Pancreas (tissue), 10 donors: ENCODE results near the gene FANCC. TPM values are rescaled to one million over a fixed set of nuclear protein-coding genes. Genes with fewer than 3 reads are reported as not detected.

Experiments
- ATAC-seq, 4 donors: fragments of 200-7000 bp; cut with Tn5 transposase; one replicate each; pipeline versions ENCODE4 v1.8.0 to v1.9.1; 2020; ENCODE audit warnings: mild to moderate bottlenecking in 4 of 4, moderate library complexity in 4 of 4
- DNase-seq, 6 donors: peaks; one replicate each; pipeline ENCODE4 v3.0.0-alpha.2; 2020
- FAIRE-seq: peaks from 2 replicates; lab custom pipeline; 2012; peaks lifted over from hg19 to GRCh38; lab: Jason Lieb, UNC
- H3K27ac ChIP-seq, 4 donors: fragments of 200-600 bp; sonication (generic); 1 replicate in 3 of 4; 2 replicates in 1 of 4; pipeline versions ENCODE4 v1.5.0 to v1.8.0; 2020
- H3K27me3 ChIP-seq, 4 donors: fragments of 200-600 bp; one replicate each; pipeline ENCODE4 v1.8.0; 2021
- H3K36me3 ChIP-seq, 3 donors: fragments of 200-600 bp; sonication (generic) in 1 of 3; one replicate each; pipeline versions ENCODE4 v1.5.0 to v1.8.0; 2020 to 2021
- H3K4me1 ChIP-seq, 3 donors: fragments of 200-600 bp; one replicate each; pipeline ENCODE4 v1.8.0; 2021
- H3K4me3 ChIP-seq, 4 donors: fragments of 200-600 bp; sonication (generic) in 2 of 4; one replicate each; pipeline versions ENCODE4 v1.5.0 to v1.8.0; 2020 to 2021
- H3K9me3 ChIP-seq, 4 donors: fragments of 200-600 bp; one replicate each; pipeline ENCODE4 v1.8.0; 2021
- WGBS, 2 donors: extraction: QIAGEN DNeasy Blood & Tissue Kit; methylation state at CpG; one replicate each; pipeline ENCODE4 v1.1.7; 2013; 5-methylcytosine and 5-hydroxymethylcytosine counted together
- intact Hi-C, 3 donors: fragments of 100-400 bp; cut with DNase I; formaldehyde crosslinking; loops; one replicate each; pipeline versions ENCODE4 v1.11.1 to v1.14.2; 2022
- polyA plus RNA-seq, 2 donors: library from polyadenylated mRNA; stranded (reverse); fragments of 200-250 nt; gene quantifications; one replicate each; pipeline ENCODE4 v1.2.3, GENCODE V29; 2013
- total RNA-seq, 6 donors: library from RNA; stranded (reverse); fragmentation: NEBNext Ultra II Directional in 4 of 6; extraction: Animal tissue kit (Norgen Biotek cat#: 25700) in 4 of 6; gene quantifications; one replicate each; pipeline versions ENCODE4 v1.2.1 to v1.2.4, GENCODE V29; 2021 to 2023
- TF ChIP-seq, protein P1 (sequence below), 4 donors: fragments of 200-600 bp; sonication (generic) in 3 of 4; IDR thresholded peaks; one replicate each; pipeline versions ENCODE4 v1.5.0 to v1.8.0; 2021; ENCODE audit warnings: antibody characterized with exemption in 4 of 4
- donor health status: healthy with polysubstance abuse.
- donor health status: DM: no; HTN: no; CAD: no; lungs with moderate emphysema.
- donor health status: DM: no; HTN: no; CAD: no.
- donor health status: control.
- donor health status: control.
- donor health status: Bipolar disorder and iron deficiency.
- donor health status: DM: yes; HTN: yes; CAD: no.
- donor health status: DM: no; HTN: no; CAD: no.
- donor health status: DM: no; HTN: no; CAD: no.
- donor health status: DM: yes; HTN: yes; CAD: no.

Gene FANCC
- total and polyA plus RNA-seq, 8 donors, result 3.8 to 9.9 (median 4.6) TPM

DNA sequence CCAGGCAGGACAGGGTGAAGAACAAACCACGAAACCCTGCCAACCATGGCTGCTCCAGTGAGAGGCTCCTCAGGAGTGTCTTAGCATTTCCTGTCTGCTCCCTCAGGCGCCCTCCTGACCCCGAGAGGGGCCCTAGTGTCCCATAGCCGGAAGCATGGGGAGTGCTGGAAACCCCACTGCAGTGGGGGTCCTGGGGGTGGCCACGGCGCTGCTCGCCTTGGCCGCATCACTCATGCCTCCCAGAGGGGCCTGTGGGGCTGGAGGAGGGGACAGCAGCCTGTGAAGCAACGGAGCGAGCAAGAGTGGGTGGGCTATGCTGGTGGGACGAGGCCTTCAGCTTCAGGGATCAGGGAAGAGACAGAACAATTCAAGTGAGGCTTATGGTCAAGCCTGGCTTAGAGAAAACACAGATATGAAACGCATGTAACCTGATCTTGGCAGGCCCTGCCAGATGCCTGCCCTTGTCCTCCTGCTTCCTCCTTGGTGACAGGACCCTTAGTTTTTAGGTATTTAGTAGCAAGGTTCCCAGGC, 219.1 kb downstream of the FANCC start:
- intact Hi-C loops, result no loop called here
- WGBS, 2 donors, result 83 to 88% methylated on average over 12 of the region's 12 CpGs
- H3K4me3 ChIP-seq, result no peak overlapping the region
- DNase-seq, result peak in 3 of 6 donors; percentile 13 to 44 (median 20)
- H3K27ac ChIP-seq, result peak overlapping the region in 2 of 4 donors; percentile 70 to 73
- no peaks in the 10 kb centered on the region for H3K9me3 ChIP-seq
- H3K27me3 ChIP-seq, result no peaks in the 10 kb centered on the region
- FAIRE-seq, result no peak
- TF ChIP-seq, protein P1, sequence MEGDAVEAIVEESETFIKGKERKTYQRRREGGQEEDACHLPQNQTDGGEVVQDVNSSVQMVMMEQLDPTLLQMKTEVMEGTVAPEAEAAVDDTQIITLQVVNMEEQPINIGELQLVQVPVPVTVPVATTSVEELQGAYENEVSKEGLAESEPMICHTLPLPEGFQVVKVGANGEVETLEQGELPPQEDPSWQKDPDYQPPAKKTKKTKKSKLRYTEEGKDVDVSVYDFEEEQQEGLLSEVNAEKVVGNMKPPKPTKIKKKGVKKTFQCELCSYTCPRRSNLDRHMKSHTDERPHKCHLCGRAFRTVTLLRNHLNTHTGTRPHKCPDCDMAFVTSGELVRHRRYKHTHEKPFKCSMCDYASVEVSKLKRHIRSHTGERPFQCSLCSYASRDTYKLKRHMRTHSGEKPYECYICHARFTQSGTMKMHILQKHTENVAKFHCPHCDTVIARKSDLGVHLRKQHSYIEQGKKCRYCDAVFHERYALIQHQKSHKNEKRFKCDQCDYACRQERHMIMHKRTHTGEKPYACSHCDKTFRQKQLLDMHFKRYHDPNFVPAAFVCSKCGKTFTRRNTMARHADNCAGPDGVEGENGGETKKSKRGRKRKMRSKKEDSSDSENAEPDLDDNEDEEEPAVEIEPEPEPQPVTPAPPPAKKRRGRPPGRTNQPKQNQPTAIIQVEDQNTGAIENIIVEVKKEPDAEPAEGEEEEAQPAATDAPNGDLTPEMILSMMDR (IDR thresholded peaks at IDR 0.05), result no peak
- peak in 1 of 4 donors; percentile 7 for ATAC-seq
- peaks cover 0 to 7% (median 0%) of the 10 kb centered on the region in 3 donors for H3K36me3 ChIP-seq
- H3K4me1 ChIP-seq, result peaks cover 29 to 43% (median 31%) of the 10 kb centered on the region in 3 donors

DNA sequence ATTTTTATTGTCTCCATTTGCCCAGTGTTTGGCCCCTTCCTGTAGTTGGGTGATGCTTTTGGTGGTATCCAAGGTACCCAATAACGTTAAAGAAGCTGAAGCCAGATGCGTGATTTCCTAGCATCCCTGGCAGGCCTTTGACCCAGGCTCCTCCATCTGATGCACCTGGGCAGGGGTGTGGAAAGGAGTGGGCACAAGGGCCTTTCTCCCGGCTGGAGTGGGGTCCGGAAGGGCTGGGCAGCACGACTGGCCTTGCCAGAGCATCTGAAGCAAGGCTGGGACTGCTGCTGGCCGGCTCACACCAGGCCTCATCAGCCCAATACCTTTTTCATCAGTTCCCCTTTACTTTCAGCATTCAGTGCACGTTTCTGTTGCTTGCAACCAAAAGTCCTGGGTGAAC, 220.2 kb downstream of the FANCC start:
- FAIRE-seq (no peak), DNase-seq (peak in 3 of 6 donors; percentile 29 to 55 (median 52))
- TF ChIP-seq, protein P1 (IDR thresholded peaks at IDR 0.05), result no peak

DNA sequence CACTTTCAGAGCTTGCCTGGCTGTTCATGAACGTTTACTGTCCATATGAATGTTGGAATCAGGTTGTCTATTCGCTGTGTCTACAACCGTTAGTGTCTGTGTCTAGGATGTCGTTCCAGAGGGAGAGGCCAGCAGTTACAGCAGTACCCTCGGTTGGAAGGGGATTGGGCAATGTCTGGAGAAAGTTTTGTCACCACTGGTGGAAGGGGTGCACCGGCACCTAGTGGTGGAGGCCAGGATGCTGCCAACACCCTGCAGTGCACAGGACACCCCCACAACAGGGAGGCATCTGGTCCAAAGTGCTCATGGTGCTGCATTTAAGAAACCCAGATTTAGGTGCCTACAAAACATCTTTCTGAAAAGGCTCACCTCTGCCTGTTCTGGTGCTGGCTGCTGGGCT, 220.7 kb downstream of the FANCC start:
- WGBS, 2 donors, result 69 to 79% methylated on average over 6 of the region's 6 CpGs
- no peak overlapping the region for H3K27ac ChIP-seq
- DNase-seq (peak in 2 of 6 donors; percentile 24 to 29), FAIRE-seq (no peak), ATAC-seq (no peak)
- H3K9me3 ChIP-seq, result no peaks in the 10 kb centered on the region
- peaks cover 0 to 7% (median 0%) of the 10 kb centered on the region in 3 donors for H3K36me3 ChIP-seq
- H3K4me1 ChIP-seq, result peaks cover 21 to 33% (median 23%) of the 10 kb centered on the region in 3 donors
- H3K4me3 ChIP-seq, result no peak overlapping the region
- intact Hi-C loops, result no loop called here
- H3K27me3 ChIP-seq, result no peaks in the 10 kb centered on the region
- TF ChIP-seq, protein P1 (IDR thresholded peaks at IDR 0.05), result no peak

More for the DNA sequence above, 220.2 kb downstream of the FANCC start:
- no peak overlapping the region for H3K4me3 ChIP-seq
- peaks cover 0 to 7% (median 0%) of the 10 kb centered on the region in 3 donors for H3K36me3 ChIP-seq
- peaks cover 23 to 33% (median 26%) of the 10 kb centered on the region in 3 donors for H3K4me1 ChIP-seq
- 85% methylated on average over 7 of the region's 7 CpGs for WGBS, 2 donors
- H3K27ac ChIP-seq, result no peak overlapping the region
- ATAC-seq, result no peak
- intact Hi-C loops, result no loop called here
- no peaks in the 10 kb centered on the region for H3K9me3 ChIP-seq
- H3K27me3 ChIP-seq, result no peaks in the 10 kb centered on the region

DNA sequence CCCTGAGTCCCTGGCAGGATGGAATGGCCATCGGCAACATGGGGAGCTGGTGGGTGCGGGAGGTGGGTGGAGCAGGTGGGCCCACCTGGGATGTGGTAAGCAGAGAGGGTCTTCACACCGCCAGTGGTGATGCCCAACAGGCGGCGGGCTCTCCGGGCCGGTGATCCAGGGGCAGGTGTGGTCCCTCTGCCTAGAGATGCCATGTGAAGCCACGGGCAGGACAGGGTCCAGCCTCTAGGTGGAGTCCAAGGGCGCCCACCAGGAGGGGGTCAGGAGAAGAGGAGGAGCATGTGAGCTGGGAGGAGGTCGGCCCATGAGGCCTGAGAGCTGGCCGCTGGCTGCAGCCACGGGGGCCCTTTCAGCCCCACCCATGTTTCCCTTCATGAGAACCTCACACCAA, 221.1 kb downstream of the FANCC start:
- intact Hi-C loops, result no loop called here
- Histone ChIP-seq H3K36me3 (peaks cover 0 to 7% (median 0%) of the 10 kb centered on the region in 3 donors), H3K4me1 (peaks cover 17 to 33% (median 24%) of the 10 kb centered on the region in 3 donors), H3K27me3 (no peaks in the 10 kb centered on the region), H3K27ac (no peak overlapping the region), H3K4me3 (no peak overlapping the region), H3K9me3 (no peaks in the 10 kb centered on the region)
- ATAC-seq (no peak), DNase-seq (peak in 3 of 6 donors; percentile 41 to 78 (median 52)), FAIRE-seq (no peak)
- TF ChIP-seq, protein P1 (IDR thresholded peaks at IDR 0.05), result no peak
- 90 to 95% methylated on average over 12 of the region's 12 CpGs for WGBS, 2 donors
